Stimulated activated CD4-positive, alpha-beta T cell treated with anti-CD3 and anti-CD28 coated beads, Interleukin-2, amount 100 ng/mL, for 24 hours (primary cell): ENCODE data around the gene CD2BP2.
"Not testable (repeated sequence)": the region's sequence is repeated elsewhere in the genome, so short reads cannot be mapped to it uniquely, and the experiment has no call there.

ENCODE experiments used
- DNase-seq, 2 donors: peaks; one replicate each; pipeline ENCODE4 v3.0.0-alpha.2; 2020

The CD2BP2 gene

DNA sequence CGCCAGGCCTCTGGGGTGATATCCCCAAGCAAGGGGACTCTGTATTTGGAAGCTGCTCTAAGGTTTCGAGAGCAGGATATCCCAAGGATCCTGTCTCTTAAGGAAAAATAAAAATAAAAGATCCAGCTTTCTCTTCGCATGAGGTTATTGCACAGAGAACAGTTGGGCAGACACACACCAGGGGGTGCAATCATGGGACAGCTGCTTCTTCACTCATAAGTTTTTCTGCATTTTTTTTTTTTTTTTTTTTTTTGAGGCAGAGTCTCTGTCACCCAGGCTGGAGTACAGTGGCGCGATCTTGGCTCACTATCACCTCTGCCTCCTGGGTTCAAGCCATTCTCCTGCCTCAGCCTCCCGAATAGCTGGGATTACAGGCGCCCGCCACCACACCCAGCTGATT is 13.1 kb downstream of the CD2BP2 start:
- DNase-seq = not testable (repeated sequence)

GRCh38 chr16:30340621-30341020 is 14.5 kb downstream of the CD2BP2 start:
- no peak for DNase-seq

- not testable (repeated sequence) for DNase-seq
Observed at GRCh38 chr16:30338715-30339114, 16.4 kb downstream of the CD2BP2 start.

GRCh38 chr16:30337964-30338357 is 17.1 kb downstream of the CD2BP2 start:
- not testable (repeated sequence) for DNase-seq

DNA sequence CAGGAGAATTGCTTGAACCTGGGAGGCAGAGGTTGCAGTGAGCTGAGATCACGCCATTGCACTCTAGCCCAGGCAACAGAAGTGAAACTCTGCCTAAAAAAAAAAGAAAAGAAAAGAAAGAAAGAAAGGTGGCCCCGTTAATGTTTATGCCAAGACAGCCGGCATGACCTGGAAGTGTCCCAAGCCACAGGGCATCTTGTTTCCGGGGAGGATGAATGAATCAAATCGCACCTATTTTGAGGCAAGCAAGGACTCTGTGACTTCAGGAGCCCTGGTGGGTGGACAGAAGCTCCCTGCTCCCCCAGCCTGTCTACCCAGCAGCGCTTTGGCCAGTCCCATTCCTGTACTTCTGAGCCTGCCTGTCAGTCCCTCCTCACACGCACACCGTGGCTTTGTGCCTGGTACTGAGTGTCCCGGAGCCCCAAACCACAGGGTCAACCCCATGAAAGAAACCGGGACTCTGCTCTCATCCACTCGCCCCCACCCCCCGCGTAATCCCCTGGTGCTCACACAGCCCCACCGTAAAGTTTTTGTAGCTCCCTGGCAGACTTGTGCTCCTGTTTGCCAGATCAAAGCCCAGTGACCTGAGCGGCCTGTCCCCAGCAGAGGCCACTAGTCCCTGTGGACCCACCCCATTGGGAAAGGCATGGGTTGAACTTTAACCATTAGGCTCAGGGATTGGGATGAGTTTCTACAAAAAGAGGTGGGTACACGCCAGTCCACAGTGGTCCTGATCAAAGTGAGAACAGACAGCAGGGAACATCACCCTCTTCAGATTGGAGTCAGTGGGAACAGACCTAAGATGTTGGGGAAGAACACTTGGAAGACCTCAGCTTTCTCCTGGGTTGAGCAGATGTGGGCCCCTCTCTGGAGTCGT is 19.3 kb downstream of the CD2BP2 start:
- DNase-seq = no peak

DNA sequence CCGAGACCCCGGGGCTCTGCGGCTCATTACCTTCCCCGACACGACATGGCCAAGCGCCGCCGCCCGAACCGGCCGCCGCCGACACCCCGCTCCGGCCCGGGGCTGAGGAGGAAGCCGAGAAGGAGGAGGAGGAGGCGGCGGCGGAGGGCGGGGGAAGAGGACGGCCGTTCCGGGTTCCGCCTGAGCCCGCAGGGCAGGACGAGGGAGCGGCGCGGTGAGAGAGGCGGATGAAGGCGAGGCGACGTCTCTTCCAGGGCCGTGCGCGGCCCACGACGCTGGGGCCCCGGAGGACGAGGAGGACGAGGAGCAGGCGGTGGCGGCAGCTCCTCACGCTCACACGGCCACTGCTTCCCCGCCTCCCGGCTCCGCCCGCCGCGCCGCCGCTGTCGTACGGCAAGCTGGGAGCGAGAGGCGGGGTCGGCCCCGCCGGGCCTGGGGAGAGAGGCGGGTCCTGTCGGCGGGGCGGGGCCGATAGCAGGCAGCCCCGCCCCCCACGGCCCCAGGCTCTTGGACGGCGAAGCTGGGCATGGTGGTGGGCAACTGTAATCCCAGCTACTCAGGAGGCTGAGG is 20.0 kb downstream of the CD2BP2 start:
- DNase-seq = peak; percentile 84 to 86

DNA sequence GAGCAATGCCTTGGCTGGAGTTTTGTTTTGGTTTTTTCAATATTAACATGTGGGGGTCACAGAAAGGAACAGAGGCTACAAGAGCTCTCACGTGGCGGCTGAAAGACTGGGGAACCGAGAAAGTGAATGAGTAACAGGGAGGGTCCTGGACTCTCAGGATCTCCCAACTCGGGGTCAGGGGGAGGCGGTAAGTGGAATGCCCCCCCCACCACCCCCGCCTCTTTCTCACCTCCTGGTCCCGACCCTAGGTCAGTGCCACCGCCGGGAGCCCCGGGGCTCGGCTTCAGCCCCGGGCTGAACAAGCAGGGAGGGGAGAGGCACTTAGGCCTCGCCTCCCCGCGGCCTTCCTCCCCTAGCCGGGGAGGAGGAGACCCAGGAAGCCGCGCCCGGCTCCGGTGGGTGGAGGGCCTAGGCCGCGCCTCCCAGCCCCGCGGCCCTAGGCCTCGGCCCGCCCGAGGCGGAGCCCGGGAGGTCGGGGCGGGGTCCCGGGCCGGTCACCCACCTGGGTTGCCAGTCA is 20.6 kb downstream of the CD2BP2 start:
- DNase-seq = peak; percentile 84 to 87

DNA sequence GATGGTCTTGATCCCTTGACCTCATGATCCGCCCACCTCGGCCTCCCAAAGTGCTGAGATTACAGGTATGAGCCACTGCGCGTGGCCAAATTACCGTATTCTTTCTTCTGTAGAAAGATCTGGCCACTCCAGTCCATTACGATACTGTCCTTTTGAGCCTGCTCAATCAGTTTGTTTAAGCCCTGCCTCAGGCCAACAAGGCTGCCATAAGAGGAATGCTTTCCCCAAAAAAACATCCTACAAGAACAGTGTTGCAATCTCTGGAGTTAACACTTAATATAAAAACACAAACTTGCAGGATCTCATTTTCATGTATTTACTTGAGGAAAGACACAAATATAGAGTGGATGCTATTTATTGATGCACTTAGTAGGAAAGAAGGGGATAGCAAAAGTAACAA is 30.9 kb downstream of the CD2BP2 start:
- DNase-seq = not testable (repeated sequence)

- DNase-seq = not testable (repeated sequence)
Observed at GRCh38 chr16:30318647-30319046, 36.5 kb downstream of the CD2BP2 start.

- not testable (repeated sequence) for DNase-seq
Observed at GRCh38 chr16:30310937-30311336, 44.2 kb downstream of the CD2BP2 start.

DNA sequence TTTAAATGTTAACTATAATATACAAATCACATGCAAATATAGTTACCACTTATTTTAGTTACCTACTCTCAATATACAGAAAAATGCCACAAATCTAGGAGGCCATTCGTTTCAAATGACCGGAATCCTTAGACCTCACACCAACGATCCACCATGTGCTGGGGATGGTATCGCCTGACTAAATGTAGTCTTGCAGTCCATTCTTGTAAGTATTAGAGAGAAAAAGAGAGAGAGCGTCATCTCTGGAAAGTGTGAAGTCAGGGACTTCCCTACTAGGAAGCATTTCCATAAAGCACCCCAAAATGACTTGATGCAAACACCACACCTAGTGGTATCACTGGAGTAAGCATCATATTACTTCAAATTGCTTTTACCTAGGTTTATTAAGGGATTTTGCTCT is 45.9 kb downstream of the CD2BP2 start:
- DNase-seq = not testable (repeated sequence)
